Brain microvascular endothelial cell (primary cell): ENCODE measurements around the gene AP5B1.

Experiments used
- DNase-seq: peaks from one replicate; pipeline ENCODE4 v3.0.0-alpha.2; 2020
- H3K27ac ChIP-seq: fragments of 250-450 bp; sonication (Bioruptor Pico); 2 replicates; pipeline ENCODE4 v1.5.1; 2020; ENCODE audit warnings: mild to moderate bottlenecking, moderate library complexity
- H3K27me3 ChIP-seq: fragments of 250-450 bp; sonication (Bioruptor Pico); replicated peaks from 2 replicates; pipeline ENCODE4 v1.5.1; 2020; ENCODE audit warnings: mild to moderate bottlenecking
- H3K36me3 ChIP-seq: fragments of 250-450 bp; sonication (Bioruptor Pico); replicated peaks from 2 replicates; pipeline ENCODE4 v1.5.1; 2020; ENCODE audit warnings: mild to moderate bottlenecking
- H3K4me3 ChIP-seq: 2 replicates; pipeline ENCODE4 v1.5.1; 2011; ENCODE audit warnings: low read depth, mild to moderate bottlenecking, control low read depth, low read length, moderate library complexity
- in situ Hi-C: cut with HindIII; loops from 2 replicates; pipeline ENCODE4 v1.10.0; 2017; ENCODE audit warnings: low sequenced_read_pairs, low pct_ligation_motif_present
- TF ChIP-seq, protein P1 (sequence below): IDR thresholded peaks from 2 replicates; pipeline ENCODE4 v1.5.1; 2011; ENCODE audit warnings: low read depth, mild to moderate bottlenecking, moderate library complexity, low read length, control low read depth, inconsistent platforms; ENCODE audit errors: missing control alignments

Gene AP5B1

GRCh38 chr11:65791719-65792213 lies 11.0 kb upstream of the AP5B1 start:
- no peaks in the 10 kb centered on the region for H3K36me3 ChIP-seq
- H3K27me3 ChIP-seq: peaks cover 26% of the 10 kb centered on the region
- H3K27ac ChIP-seq: no peak overlapping the region
- in situ Hi-C loops: no loop called here
- TF ChIP-seq, protein P1, sequence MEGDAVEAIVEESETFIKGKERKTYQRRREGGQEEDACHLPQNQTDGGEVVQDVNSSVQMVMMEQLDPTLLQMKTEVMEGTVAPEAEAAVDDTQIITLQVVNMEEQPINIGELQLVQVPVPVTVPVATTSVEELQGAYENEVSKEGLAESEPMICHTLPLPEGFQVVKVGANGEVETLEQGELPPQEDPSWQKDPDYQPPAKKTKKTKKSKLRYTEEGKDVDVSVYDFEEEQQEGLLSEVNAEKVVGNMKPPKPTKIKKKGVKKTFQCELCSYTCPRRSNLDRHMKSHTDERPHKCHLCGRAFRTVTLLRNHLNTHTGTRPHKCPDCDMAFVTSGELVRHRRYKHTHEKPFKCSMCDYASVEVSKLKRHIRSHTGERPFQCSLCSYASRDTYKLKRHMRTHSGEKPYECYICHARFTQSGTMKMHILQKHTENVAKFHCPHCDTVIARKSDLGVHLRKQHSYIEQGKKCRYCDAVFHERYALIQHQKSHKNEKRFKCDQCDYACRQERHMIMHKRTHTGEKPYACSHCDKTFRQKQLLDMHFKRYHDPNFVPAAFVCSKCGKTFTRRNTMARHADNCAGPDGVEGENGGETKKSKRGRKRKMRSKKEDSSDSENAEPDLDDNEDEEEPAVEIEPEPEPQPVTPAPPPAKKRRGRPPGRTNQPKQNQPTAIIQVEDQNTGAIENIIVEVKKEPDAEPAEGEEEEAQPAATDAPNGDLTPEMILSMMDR: no peak
- H3K4me3 ChIP-seq: no peak overlapping the region
- DNase-seq: no peak

DNA sequence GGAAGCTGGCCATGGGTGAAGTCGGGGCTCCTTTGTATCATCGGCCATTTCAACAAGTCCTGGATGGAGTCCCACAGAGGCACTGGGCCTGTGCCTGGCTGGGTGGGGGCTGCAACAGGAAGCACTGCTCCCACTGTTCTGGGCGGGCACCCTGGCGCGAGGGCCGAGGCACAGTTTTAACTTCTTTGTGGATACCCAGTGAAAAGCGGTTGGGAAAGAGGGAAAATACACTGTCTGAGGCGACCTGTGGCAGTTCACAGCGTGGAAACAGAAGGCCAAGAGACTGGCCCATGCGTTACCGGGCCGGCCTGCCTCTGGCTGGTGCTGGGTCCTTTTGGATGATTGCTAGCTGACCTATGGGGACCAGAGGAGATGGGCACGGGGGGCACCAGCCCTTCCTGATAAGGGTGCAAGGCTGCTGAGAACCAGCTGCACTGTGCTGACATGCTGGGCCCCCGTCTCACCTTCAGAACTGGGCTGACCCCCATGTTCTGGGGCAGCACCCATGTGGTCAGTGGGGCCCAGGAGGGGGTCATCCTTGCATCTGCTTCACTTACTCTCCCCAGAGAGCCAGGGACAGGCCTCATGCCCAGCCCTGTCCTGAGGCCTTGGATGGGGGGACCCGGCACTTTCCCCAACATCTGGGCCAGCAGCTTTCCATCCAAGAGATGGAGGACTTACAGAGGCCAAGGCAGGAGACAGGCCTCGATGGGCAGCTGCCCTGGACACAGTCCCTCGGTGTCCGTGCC lies 10.3 kb upstream of the AP5B1 start:
- Histone ChIP-seq H3K36me3 (no peaks in the 10 kb centered on the region), H3K4me3 (no peak overlapping the region), H3K27ac (no peak overlapping the region), H3K27me3 (peaks cover 31% of the 10 kb centered on the region)
- in situ Hi-C loops: no loop called here
- no peak for DNase-seq
- TF ChIP-seq, protein P1: no peak

GRCh38 chr11:65790104-65790901 lies 9.5 kb upstream of the AP5B1 start:
- in situ Hi-C loops: no loop called here
- H3K4me3 ChIP-seq: no peak overlapping the region
- no peak overlapping the region for H3K27ac ChIP-seq
- no peak for DNase-seq
- H3K36me3 ChIP-seq: no peaks in the 10 kb centered on the region
- peaks cover 38% of the 10 kb centered on the region for H3K27me3 ChIP-seq
- TF ChIP-seq, protein P1: no peak

- Histone ChIP-seq H3K27ac (no peak overlapping the region), H3K36me3 (no peaks in the 10 kb centered on the region), H3K27me3 (peaks cover 38% of the 10 kb centered on the region), H3K4me3 (no peak overlapping the region)
- DNase-seq: no peak
- in situ Hi-C loops: no loop called here
- TF ChIP-seq, protein P1: no peak
Observed at GRCh38 chr11:65789230-65790103, 8.7 kb upstream of the AP5B1 start.

DNA sequence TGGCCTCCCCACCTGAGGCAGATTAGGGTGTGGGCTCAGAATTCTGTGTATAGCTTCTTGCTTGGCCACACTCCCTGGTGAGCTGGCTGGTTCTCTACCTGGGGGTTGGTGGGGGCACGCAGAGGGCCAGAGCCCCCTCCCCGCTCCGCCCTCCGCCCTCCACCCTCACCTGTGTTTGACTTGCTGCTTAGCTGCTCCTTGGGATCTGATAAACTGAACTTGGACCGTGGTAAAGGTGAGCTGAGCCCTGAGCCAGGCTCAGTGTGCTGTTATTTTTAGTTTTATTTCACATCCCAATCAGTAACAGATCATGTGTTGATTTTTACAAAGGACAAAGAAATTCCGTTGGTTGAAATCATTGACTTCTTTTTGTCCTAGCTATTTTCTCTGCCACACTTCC lies 8.0 kb upstream of the AP5B1 start:
- in situ Hi-C loops: no loop called here
- Histone ChIP-seq H3K27ac (no peak overlapping the region), H3K27me3 (peaks cover 38% of the 10 kb centered on the region), H3K36me3 (no peaks in the 10 kb centered on the region), H3K4me3 (no peak overlapping the region)
- TF ChIP-seq, protein P1: no peak
- no peak for DNase-seq
